ENCODE data around the gene CAP1.
"Not testable (repeated sequence)": the region's sequence is repeated elsewhere in the genome, so short reads cannot be mapped to it uniquely, and the experiment has no call there.

Gene CAP1

DNA sequence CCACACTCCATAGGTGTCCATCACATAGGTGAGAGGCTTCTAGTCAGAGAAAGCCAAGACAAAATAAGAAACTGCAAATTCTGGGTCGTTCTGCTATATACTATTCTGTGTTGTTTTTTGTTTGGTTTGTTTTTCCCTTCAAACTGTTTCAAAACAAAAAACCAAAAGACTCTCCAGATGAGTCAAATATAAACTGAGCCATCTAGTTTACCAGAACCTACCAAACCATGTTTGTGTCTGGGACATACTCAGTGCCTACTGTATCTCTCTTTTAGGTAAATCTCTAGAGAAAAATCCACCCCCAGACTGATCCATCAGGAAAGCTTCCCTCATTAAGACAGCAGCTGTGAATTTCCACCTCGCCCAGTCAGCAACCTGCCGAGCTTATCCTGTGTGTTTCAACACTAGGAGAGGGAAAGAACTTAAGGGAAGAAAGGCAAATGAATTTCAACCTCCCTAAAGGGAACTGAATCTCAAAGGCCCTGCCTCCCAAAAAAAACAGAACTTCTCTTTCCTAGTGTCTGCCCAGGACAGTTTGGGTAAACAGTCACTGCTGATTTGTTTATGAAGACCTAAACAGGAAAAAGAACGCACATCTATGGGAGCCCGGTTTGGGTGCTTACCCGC lies 39.4 kb downstream of the CAP1 start:
- no peak overlapping the region for H3K4me3 ChIP-seq (replicated peaks; ENCODE audit: low read depth, low read length)
- TF ChIP-seq, protein P1, sequence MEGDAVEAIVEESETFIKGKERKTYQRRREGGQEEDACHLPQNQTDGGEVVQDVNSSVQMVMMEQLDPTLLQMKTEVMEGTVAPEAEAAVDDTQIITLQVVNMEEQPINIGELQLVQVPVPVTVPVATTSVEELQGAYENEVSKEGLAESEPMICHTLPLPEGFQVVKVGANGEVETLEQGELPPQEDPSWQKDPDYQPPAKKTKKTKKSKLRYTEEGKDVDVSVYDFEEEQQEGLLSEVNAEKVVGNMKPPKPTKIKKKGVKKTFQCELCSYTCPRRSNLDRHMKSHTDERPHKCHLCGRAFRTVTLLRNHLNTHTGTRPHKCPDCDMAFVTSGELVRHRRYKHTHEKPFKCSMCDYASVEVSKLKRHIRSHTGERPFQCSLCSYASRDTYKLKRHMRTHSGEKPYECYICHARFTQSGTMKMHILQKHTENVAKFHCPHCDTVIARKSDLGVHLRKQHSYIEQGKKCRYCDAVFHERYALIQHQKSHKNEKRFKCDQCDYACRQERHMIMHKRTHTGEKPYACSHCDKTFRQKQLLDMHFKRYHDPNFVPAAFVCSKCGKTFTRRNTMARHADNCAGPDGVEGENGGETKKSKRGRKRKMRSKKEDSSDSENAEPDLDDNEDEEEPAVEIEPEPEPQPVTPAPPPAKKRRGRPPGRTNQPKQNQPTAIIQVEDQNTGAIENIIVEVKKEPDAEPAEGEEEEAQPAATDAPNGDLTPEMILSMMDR (IDR thresholded peaks at IDR 0.05; ENCODE audit: low read depth, low read length, missing control alignments), result no peak
- no peak for DNase-seq (ENCODE audit: extremely low read depth, low read depth)

DNA sequence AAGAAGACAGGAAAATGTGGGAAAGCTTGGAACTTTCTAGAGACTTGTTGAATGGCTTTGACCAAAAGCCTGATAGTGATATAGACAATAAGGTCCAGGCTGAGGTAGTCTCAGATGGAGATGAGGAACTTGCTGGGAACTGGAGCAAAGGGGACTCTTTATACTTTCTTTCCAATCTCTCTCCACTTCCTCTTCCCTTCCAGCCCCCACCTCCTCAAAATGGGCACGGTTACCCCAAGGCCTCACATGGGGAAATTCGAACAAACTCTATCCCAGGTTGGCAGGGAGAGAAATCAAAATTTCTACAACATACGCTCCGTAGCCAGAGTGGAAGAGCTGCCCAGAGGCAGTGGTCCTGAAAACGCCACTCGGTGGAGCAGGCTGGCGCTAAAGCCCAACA lies 41.3 kb downstream of the CAP1 start:
- TF ChIP-seq, protein P1 (IDR thresholded peaks at IDR 0.05; ENCODE audit: low read depth, low read length, missing control alignments), result no peak
- no peak for DNase-seq (ENCODE audit: extremely low read depth, low read depth)
- no peak overlapping the region for H3K4me3 ChIP-seq (replicated peaks; ENCODE audit: low read depth, low read length)

DNA sequence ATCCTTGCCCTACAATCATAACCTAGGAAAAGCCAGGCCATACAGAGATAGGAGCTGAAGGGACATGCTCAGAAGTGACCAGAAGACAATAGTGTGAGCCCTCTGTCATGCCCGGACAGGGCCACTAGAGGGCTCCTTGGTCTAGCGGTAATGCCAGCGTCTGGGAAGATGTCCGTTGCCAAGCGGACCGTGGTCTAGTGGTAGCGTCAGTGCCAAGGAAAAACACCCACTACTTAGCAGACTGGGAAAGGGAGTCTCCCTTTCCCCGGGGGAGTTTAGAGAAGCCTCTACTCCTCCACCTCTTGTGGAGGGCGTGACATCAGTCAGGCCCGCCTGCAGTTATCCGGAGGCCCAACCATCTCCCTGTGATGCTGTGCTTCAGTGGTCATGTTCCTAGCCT lies 44.2 kb downstream of the CAP1 start:
- peak; percentile 22 for DNase-seq (ENCODE audit: extremely low read depth, low read depth)
- TF ChIP-seq, protein P1 (IDR thresholded peaks at IDR 0.05; ENCODE audit: low read depth, low read length, missing control alignments), result peak; percentile 66
- not testable (repeated sequence) for H3K4me3 ChIP-seq (replicated peaks; ENCODE audit: low read depth, low read length)

DNA sequence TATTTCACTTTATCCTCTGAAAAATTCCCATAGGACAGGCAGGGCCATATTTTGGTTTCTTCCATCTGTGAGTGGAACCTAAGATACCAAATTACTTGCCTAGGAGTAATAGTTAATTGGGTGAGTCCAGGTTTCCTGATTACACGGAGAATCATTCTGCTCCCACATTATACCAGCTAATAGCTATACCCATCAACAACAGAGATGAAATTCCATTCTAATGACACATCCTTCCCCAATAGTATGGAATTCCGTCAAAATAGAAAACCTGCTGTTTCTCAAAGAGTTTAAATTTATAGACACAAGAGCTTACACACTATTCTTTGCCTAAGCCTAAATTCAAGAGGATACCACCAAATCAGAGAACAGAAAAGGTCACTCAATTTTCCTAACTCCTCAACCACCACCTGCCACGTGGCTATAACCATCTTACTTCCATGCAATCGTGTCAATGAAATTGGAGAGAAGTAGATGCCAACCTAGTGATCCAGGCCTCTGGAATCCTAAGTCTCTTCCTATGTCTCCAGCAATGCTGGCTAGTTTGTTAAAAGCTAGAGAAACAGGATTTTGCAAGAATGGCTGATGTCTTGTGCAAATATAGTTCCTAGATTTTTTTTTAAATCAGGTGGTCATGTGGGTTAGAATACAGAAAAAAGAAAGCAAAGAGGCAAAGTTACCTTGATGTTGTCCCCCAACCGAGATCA lies 50.3 kb downstream of the CAP1 start:
- no peak overlapping the region for H3K4me3 ChIP-seq (replicated peaks; ENCODE audit: low read depth, low read length)
- DNase-seq (ENCODE audit: extremely low read depth, low read depth), result no peak

DNA sequence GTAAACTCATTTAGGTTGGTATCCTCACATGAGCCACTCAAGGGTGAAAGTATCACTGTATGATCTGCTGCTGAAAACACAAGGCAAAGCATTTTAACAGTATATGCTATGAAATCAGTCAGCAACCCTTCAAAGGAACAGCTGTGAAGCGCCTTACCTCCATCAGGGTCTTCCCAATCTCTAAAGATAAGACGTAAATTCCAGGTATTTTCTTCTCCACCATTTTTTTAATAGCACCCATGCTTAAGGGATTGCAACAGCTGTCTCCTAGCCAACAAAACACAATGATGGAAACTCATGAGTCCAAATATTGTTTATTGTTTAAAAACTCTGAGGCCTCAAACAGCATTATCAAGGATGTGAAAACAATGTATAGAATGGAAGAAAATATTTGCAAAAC lies 51.7 kb downstream of the CAP1 start:
- H3K4me3 ChIP-seq (replicated peaks; ENCODE audit: low read depth, low read length), result no peak overlapping the region
- no peak for DNase-seq (ENCODE audit: extremely low read depth, low read depth)
- TF ChIP-seq, protein P1 (IDR thresholded peaks at IDR 0.05; ENCODE audit: low read depth, low read length, missing control alignments), result no peak

More for the DNA sequence above, 50.3 kb downstream of the CAP1 start:
- TF ChIP-seq, protein P1 (IDR thresholded peaks at IDR 0.05; ENCODE audit: low read depth, low read length, missing control alignments), result no peak

DNA sequence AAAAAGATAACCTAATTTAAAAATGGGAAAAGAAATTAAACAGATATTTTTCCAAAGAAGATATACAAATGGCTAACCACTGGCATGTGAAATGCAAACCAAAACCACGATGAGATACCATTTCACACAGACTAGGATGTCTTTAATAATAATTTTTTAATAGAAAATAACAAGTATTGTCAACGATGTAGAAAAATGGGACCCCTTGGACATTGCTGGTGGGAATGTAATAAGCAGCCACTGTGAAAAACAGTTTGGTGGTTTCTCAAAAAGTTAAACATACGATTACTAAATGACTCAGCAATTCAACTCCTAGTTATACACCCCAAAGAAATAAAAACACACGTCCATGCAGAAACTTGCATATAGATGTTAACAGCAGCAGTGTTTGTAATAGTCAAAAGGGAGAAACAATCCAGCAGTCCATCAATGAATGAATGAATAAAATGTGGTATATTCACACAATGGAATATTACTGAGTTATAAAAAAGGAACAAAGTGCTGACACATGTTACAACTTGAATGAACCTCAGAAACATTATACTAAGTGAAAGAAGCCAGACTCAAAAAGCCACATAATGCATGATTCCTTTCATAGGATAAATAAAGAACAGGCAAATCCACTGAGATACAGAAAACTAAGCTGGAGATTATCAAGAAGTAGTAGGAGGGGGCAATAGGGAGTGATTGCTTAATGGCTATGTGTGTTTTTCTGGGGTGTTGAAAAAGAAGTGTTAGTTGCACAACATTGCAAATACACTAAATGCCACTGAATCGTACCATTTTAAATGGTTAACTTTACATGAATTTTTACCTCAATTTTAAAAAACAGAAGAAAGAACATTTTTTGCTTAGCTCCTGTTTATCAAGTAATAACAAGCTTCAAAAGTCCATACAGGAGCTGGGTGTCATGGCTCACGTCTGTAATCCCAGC lies 52.4 kb downstream of the CAP1 start:
- TF ChIP-seq, protein P1 (IDR thresholded peaks at IDR 0.05; ENCODE audit: low read depth, low read length, missing control alignments), result no peak
- no peak overlapping the region for H3K4me3 ChIP-seq (replicated peaks; ENCODE audit: low read depth, low read length)
- no peak for DNase-seq (ENCODE audit: extremely low read depth, low read depth)
